ENCODE measurements around the gene PURA. TPM values are rescaled to one million over a fixed set of nuclear protein-coding genes. Genes with fewer than 3 reads are reported as not detected.

The PURA gene
- total and polyA plus RNA-seq, 2 donors (not counting 3 experiments of a cell fraction or from before 2014, with no cell fraction given) = 1.3 to 8.2 TPM

DNA sequence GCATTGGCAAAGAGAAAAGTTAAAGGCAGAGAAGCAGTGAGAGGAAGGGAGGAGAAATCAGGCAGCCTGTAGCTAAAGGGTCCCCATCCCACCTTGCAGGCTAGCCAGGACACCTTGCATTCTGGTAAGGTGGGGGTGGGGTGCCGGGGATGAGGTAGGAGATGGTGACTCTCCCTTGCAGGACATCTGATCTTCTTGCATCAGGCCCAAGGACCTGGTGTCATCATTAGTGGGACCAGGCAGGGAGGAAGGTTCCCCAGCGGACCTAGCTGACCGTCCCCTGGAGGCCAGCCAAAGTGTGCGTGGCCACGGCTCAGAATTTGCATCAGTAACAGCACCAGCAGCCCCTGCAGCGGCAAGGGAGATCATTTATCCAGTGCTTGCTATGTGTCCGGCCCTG, 39.3 kb downstream of the PURA start:
- no peak overlapping the region for H3K9ac ChIP-seq (replicated peaks; ENCODE audit: extremely low read depth, insufficient read depth, low read length)
- CTCF ChIA-PET = interaction anchor here (1.4 to 13.1 kb wide), 6 partner anchors 7 to 365 kb away, joined by 3 to 141 read pairs (median 32); no protein-coding TSS in a partner anchor
- intact Hi-C loops (cut with micrococcal nuclease) = no loop called here

More for the DNA sequence above, 39.3 kb downstream of the PURA start:
- BruUV-seq (replicated peaks) = no TSS peak
- Histone ChIP-seq H3K27ac (ENCODE audit: insufficient read depth, low read depth, low read length) (no peak overlapping the region), H2AFZ (ENCODE audit: low read depth, low read length) (no peak overlapping the region), H3K9me3 (replicated peaks; ENCODE audit: control insufficient read depth, insufficient read depth, low read length) (no peaks in the 10 kb centered on the region), H3K4me1 (ENCODE audit: control insufficient read depth, extremely low read depth, insufficient read depth, low read length) (peaks cover 4% of the 10 kb centered on the region), H3K36me3 (ENCODE audit: control insufficient read depth in 2 of 2, extremely low read depth in 1 of 2, insufficient read depth in 2 of 2, low read length in 2 of 2) (no peaks in the 10 kb centered on the region), H4K20me1 (replicated peaks; ENCODE audit: control insufficient read depth, extremely low read depth, insufficient read depth, low read length) (no peaks in the 10 kb centered on the region), H3K4me3 (replicated peaks in 1 of 3; ENCODE audit: insufficient read depth in 1 of 3, low read depth in 1 of 3, low read length in 3 of 3) (no peak overlapping the region), H3K9me1 (replicated peaks; ENCODE audit: control insufficient read depth, extremely low read depth, insufficient read depth, low read length) (no peaks in the 10 kb centered on the region), H3K27me3 (ENCODE audit: control insufficient read depth in 2 of 2, insufficient read depth in 2 of 2, low read length in 2 of 2) (no peaks in the 10 kb centered on the region), H3K4me2 (ENCODE audit: insufficient read depth, low read length) (no peak overlapping the region), H3K79me2 (ENCODE audit: control insufficient read depth, insufficient read depth, low read length) (no peaks in the 10 kb centered on the region)
- no peak for FAIRE-seq
- dilution Hi-C loops (cut with MboI; ENCODE audit: extremely low pct_ligation_motif_present, low sequenced_read_pairs) = no loop called here
- no peak for DNase-seq (ENCODE audit: low read depth, low spot score)
- no peak for TF ChIP-seq POLR2A (IDR thresholded peaks at IDR 0.05; ENCODE audit: low read depth, low read length)
- no peak for TF ChIP-seq MAX (IDR thresholded peaks at IDR 0.05; ENCODE audit: insufficient read depth, insufficient read length)
- TF ChIP-seq FOS (IDR thresholded peaks at IDR 0.05; ENCODE audit: borderline replicate concordance, insufficient read depth, low read length) = no peak
- no peak for TF ChIP-seq MYC (IDR thresholded peaks at IDR 0.05; ENCODE audit: low read depth, low read length)
- no peak for TF ChIP-seq CTCF (IDR thresholded peaks at IDR 0.05; ENCODE audit: extremely low read depth in 1 of 2, insufficient read depth in 1 of 2, low read depth in 1 of 2, low read length in 2 of 2)
- no peak for TF ChIP-seq POLR2AphosphoS5 (IDR thresholded peaks at IDR 0.05; ENCODE audit: insufficient read depth, low read depth, low read length)
- TF ChIP-seq EZH2 (IDR thresholded peaks at IDR 0.05; ENCODE audit: borderline replicate concordance, low read depth, low read length, severe bottlenecking) = no peak
- TF ChIP-seq GATA2 (IDR thresholded peaks at IDR 0.05; ENCODE audit: insufficient read depth, insufficient read length, low read depth, low read length) = no peak
- TF ChIP-seq JUN (IDR thresholded peaks at IDR 0.05; ENCODE audit: borderline replicate concordance, insufficient read depth, insufficient read length, low read depth) = no peak
- POLR2A ChIA-PET = no interaction called here
